ENCODE measurements around the gene FIBCD1.

Gene FIBCD1

DNA sequence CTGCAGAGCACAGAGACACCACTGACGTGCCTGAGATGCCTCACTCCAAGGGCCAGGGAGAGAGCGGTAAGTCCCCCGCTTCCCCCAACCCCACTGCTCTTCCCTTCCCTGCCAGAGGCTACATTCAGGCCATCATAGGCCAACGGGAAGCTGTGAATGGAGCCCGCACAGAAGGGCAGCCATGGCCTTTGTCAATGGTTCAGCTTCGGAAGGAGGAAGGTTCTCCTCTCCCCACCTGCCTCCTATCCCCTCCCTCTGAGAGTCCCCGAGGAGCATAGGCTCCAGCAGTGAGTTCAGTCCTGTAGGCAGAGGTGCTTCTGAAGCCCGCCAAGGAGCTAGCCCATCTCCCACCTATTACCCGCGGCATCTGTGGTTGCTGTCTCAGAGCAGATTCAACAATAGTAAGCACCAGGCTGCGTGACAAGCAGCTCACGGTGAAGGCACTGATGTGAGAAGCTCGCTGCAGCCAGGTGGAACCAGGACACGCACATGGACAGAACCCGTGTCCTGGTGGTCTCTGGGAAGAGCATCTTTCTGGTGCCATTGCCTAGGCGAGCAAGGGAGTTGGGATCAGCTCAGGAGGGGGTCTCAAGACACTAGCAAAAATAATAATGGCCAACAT is 58.3 kb downstream of the FIBCD1 start:
- Histone ChIP-seq H3K27ac (ENCODE audit: low read depth, low read length) (no peak overlapping the region), H3K36me3 (ENCODE audit: control insufficient read depth, insufficient read depth, low read length) (peaks cover 81% of the 10 kb centered on the region)

DNA sequence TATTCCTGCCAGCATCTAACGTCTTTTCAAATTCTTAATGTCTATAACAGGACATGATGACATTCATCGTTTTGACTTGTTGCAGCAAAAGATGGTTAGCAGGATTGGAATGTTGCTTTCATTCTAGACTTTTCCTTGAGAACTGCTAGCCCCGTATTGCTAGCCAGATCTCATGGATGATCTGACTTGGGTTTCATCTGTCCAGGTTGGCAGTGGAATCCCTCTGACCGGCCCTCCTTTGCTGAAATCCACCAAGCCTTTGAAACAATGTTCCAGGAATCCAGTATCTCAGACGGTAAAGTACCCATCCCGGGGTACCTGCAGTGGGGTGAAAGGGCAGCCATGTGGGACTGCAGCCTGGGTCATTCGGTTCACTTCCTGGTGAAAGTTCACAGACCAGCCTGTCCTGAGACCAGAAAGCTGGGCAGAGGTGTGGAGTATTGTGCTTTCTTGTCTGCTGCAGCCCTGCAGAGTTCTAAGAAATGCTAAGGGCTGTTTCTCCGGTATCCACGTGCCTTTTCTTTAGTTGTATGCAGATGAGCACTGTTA is 59.1 kb downstream of the FIBCD1 start:
- Histone ChIP-seq H3K27ac (ENCODE audit: low read depth, low read length) (no peak overlapping the region), H3K4me3 (ENCODE audit: low read depth, low read length) (no peak overlapping the region), H3K36me3 (ENCODE audit: control insufficient read depth, insufficient read depth, low read length) (peaks cover 79% of the 10 kb centered on the region), H3K4me1 (ENCODE audit: control insufficient read depth, insufficient read depth, low read length) (no peaks in the 10 kb centered on the region), H3K9me3 (ENCODE audit: control insufficient read depth, insufficient read depth, low read depth, low read length) (no peaks in the 10 kb centered on the region), H3K9ac (ENCODE audit: low read length) (no peak overlapping the region), H3K27me3 (ENCODE audit: control insufficient read depth, insufficient read depth, low read length) (no peaks in the 10 kb centered on the region)

More for the DNA sequence above, 58.3 kb downstream of the FIBCD1 start:
- Histone ChIP-seq H3K9me3 (ENCODE audit: control insufficient read depth, insufficient read depth, low read depth, low read length) (no peaks in the 10 kb centered on the region), H3K9ac (ENCODE audit: low read length) (no peak overlapping the region), H3K4me1 (ENCODE audit: control insufficient read depth, insufficient read depth, low read length) (no peaks in the 10 kb centered on the region), H3K4me3 (ENCODE audit: low read depth, low read length) (no peak overlapping the region), H3K27me3 (ENCODE audit: control insufficient read depth, insufficient read depth, low read length) (no peaks in the 10 kb centered on the region)

DNA sequence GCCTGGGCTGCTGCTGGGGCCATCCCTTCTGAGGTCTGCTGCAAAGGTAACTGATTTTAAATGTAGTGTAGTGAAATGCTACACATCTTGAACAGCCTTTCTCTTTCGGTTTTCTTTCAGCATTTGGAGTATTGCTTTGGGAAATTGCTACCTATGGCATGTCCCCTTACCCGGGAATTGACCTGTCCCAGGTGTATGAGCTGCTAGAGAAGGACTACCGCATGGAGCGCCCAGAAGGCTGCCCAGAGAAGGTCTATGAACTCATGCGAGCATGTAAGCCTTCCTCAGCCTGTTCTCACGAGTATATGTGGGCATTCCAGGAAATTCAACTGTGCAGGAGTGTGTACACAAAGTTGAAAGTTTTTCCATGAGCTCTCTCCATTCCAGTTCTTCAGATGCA is 60.8 kb downstream of the FIBCD1 start:
- H3K36me3 ChIP-seq (ENCODE audit: control insufficient read depth, insufficient read depth, low read length), result peaks cover 79% of the 10 kb centered on the region
- no peak overlapping the region for H3K4me3 ChIP-seq (ENCODE audit: low read depth, low read length)
- no peaks in the 10 kb centered on the region for H3K4me1 ChIP-seq (ENCODE audit: control insufficient read depth, insufficient read depth, low read length)
- H3K9ac ChIP-seq (ENCODE audit: low read length), result no peak overlapping the region
- H3K27me3 ChIP-seq (ENCODE audit: control insufficient read depth, insufficient read depth, low read length), result no peaks in the 10 kb centered on the region
- H3K27ac ChIP-seq (ENCODE audit: low read depth, low read length), result no peak overlapping the region
- H3K9me3 ChIP-seq (ENCODE audit: control insufficient read depth, insufficient read depth, low read depth, low read length), result no peaks in the 10 kb centered on the region

DNA sequence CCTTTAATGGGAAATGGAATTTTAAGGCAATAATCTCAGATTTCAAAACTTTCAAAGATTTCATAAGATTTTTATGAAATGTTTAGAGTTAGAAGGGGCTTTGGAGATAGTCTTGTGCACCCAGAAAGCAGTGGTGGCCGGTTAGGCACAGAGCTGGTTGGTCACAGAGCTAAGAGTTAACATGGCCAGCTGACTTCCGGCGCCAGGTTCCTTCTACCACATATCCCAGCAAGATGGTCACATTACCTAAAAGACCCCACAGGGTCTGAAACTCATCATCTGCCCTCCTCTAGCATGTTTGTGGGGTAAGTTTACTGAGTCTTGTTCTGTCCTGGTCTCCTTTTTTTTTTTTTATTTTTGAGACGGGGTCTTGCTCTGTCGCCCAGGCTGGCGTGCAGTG is 61.7 kb downstream of the FIBCD1 start:
- Histone ChIP-seq H3K36me3 (ENCODE audit: control insufficient read depth, insufficient read depth, low read length) (peaks cover 83% of the 10 kb centered on the region), H3K9ac (ENCODE audit: low read length) (no peak overlapping the region), H3K27me3 (ENCODE audit: control insufficient read depth, insufficient read depth, low read length) (no peaks in the 10 kb centered on the region), H3K4me1 (ENCODE audit: control insufficient read depth, insufficient read depth, low read length) (no peaks in the 10 kb centered on the region), H3K27ac (ENCODE audit: low read depth, low read length) (no peak overlapping the region), H3K4me3 (ENCODE audit: low read depth, low read length) (no peak overlapping the region), H3K9me3 (ENCODE audit: control insufficient read depth, insufficient read depth, low read depth, low read length) (no peaks in the 10 kb centered on the region)

DNA sequence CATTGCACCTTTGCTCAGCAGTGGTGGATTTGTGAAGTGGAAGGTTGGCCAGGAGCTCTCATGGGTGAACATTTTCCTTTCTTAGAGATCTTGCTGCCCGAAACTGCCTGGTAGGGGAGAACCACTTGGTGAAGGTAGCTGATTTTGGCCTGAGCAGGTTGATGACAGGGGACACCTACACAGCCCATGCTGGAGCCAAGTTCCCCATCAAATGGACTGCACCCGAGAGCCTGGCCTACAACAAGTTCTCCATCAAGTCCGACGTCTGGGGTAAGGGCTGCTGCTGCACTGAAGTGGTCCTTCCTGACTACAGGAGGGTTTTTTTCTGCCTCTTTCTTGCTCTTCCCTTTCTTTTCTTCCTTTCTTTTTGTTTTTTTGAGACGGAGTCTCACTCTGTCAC is 64.3 kb downstream of the FIBCD1 start:
- H3K4me1 ChIP-seq (ENCODE audit: control insufficient read depth, insufficient read depth, low read length), result no peaks in the 10 kb centered on the region
- no peak overlapping the region for H3K27ac ChIP-seq (ENCODE audit: low read depth, low read length)
- H3K36me3 ChIP-seq (ENCODE audit: control insufficient read depth, insufficient read depth, low read length), result peaks cover 79% of the 10 kb centered on the region
- no peak overlapping the region for H3K4me3 ChIP-seq (ENCODE audit: low read depth, low read length)
- no peak overlapping the region for H3K9ac ChIP-seq (ENCODE audit: low read length)
- H3K9me3 ChIP-seq (ENCODE audit: control insufficient read depth, insufficient read depth, low read depth, low read length), result no peaks in the 10 kb centered on the region
- H3K27me3 ChIP-seq (ENCODE audit: control insufficient read depth, insufficient read depth, low read length), result no peaks in the 10 kb centered on the region

DNA sequence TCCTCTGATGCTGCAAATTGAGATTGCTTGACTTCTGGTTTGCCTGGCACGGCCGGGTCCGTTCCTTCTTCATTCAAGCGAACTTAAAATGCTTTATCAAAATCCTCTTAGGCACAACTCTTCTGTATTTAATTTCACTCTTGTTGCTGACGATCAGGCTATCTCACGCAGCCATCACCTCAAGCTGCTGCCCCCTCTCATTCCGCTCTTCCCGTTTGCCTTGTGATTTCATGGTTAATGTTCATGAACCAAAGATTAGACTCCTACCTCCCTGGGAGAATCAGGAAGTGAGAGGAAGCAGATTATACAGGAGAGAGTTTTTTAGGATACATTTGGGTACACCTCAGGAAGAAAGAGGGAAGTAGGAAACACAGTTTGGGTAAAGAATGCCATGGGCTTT is 65.1 kb downstream of the FIBCD1 start:
- Histone ChIP-seq H3K27ac (ENCODE audit: low read depth, low read length) (no peak overlapping the region), H3K36me3 (ENCODE audit: control insufficient read depth, insufficient read depth, low read length) (peaks cover 77% of the 10 kb centered on the region)

DNA sequence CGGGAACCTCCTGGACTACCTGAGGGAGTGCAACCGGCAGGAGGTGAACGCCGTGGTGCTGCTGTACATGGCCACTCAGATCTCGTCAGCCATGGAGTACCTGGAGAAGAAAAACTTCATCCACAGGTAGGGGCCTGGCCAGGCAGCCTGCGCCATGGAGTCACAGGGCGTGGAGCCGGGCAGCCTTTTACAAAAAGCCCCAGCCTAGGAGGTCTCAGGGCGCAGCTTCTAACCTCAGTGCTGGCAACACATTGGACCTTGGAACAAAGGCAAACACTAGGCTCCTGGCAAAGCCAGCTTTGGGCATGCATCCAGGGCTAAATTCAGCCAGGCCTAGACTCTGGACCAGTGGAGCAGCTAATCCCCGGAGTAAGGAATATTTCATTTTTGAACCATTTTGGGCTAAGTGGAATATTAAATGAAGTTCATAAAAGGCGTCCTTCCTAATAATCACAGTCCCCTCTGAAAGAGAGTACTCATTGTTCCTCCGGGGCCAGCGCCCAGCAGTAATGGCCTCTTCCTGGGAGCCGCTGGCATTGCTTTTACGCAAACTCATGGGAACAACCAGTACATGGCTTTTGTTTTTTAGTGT is 66.0 kb downstream of the FIBCD1 start:
- Histone ChIP-seq H3K27ac (ENCODE audit: low read depth, low read length) (no peak overlapping the region), H3K27me3 (ENCODE audit: control insufficient read depth, insufficient read depth, low read length) (no peaks in the 10 kb centered on the region), H3K4me1 (ENCODE audit: control insufficient read depth, insufficient read depth, low read length) (no peaks in the 10 kb centered on the region), H3K36me3 (ENCODE audit: control insufficient read depth, insufficient read depth, low read length) (peaks cover 68% of the 10 kb centered on the region), H3K4me3 (ENCODE audit: low read depth, low read length) (no peak overlapping the region), H3K9me3 (ENCODE audit: control insufficient read depth, insufficient read depth, low read depth, low read length) (no peaks in the 10 kb centered on the region), H3K9ac (ENCODE audit: low read length) (no peak overlapping the region)

More for the DNA sequence above, 65.1 kb downstream of the FIBCD1 start:
- H3K9ac ChIP-seq (ENCODE audit: low read length), result no peak overlapping the region
- no peaks in the 10 kb centered on the region for H3K9me3 ChIP-seq (ENCODE audit: control insufficient read depth, insufficient read depth, low read depth, low read length)
- H3K4me1 ChIP-seq (ENCODE audit: control insufficient read depth, insufficient read depth, low read length), result no peaks in the 10 kb centered on the region
- H3K4me3 ChIP-seq (ENCODE audit: low read depth, low read length), result no peak overlapping the region
- H3K27me3 ChIP-seq (ENCODE audit: control insufficient read depth, insufficient read depth, low read length), result no peaks in the 10 kb centered on the region

DNA sequence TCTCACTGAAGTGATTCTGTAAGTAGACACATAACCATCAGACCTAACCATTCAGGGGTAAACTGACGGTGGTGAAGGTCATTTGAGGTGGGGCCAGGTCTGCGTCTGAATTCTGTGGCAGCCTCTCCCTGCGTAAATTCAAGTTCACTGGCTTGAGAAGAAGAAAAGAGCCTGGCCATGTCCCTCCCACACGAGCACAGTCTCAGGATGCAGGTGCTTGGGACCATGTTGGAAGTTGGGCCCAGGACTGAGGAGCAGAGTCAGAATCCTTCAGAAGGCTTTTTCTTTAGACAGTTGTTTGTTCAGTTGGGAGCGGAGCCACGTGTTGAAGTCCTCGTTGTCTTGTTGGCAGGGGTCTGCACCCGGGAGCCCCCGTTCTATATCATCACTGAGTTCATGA is 66.5 kb downstream of the FIBCD1 start:
- no peak overlapping the region for H3K4me3 ChIP-seq (ENCODE audit: low read depth, low read length)
- H3K27ac ChIP-seq (ENCODE audit: low read depth, low read length), result no peak overlapping the region
- no peak overlapping the region for H3K9ac ChIP-seq (ENCODE audit: low read length)
- no peaks in the 10 kb centered on the region for H3K9me3 ChIP-seq (ENCODE audit: control insufficient read depth, insufficient read depth, low read depth, low read length)
- H3K27me3 ChIP-seq (ENCODE audit: control insufficient read depth, insufficient read depth, low read length), result no peaks in the 10 kb centered on the region
- no peaks in the 10 kb centered on the region for H3K4me1 ChIP-seq (ENCODE audit: control insufficient read depth, insufficient read depth, low read length)
- H3K36me3 ChIP-seq (ENCODE audit: control insufficient read depth, insufficient read depth, low read length), result peaks cover 68% of the 10 kb centered on the region

DNA sequence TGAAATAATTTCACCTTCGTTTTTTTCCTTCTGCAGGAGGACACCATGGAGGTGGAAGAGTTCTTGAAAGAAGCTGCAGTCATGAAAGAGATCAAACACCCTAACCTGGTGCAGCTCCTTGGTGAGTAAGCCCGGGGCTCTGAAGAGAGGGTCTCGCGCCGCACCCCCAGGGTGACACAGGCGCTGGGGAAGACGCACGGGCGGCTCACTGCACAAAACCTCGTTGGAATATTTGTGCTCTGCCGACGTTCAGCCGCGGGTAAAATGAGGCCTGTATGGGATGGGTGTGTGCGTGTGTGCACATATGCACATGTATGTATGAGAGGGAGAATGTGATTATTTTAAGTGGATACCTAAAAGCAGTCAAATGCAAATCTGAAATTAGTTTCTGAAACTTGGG is 67.0 kb downstream of the FIBCD1 start:
- Histone ChIP-seq H3K4me1 (ENCODE audit: control insufficient read depth, insufficient read depth, low read length) (no peaks in the 10 kb centered on the region), H3K4me3 (ENCODE audit: low read depth, low read length) (no peak overlapping the region), H3K36me3 (ENCODE audit: control insufficient read depth, insufficient read depth, low read length) (peaks cover 68% of the 10 kb centered on the region), H3K9ac (ENCODE audit: low read length) (no peak overlapping the region), H3K27me3 (ENCODE audit: control insufficient read depth, insufficient read depth, low read length) (no peaks in the 10 kb centered on the region), H3K27ac (ENCODE audit: low read depth, low read length) (no peak overlapping the region), H3K9me3 (ENCODE audit: control insufficient read depth, insufficient read depth, low read depth, low read length) (no peaks in the 10 kb centered on the region)

DNA sequence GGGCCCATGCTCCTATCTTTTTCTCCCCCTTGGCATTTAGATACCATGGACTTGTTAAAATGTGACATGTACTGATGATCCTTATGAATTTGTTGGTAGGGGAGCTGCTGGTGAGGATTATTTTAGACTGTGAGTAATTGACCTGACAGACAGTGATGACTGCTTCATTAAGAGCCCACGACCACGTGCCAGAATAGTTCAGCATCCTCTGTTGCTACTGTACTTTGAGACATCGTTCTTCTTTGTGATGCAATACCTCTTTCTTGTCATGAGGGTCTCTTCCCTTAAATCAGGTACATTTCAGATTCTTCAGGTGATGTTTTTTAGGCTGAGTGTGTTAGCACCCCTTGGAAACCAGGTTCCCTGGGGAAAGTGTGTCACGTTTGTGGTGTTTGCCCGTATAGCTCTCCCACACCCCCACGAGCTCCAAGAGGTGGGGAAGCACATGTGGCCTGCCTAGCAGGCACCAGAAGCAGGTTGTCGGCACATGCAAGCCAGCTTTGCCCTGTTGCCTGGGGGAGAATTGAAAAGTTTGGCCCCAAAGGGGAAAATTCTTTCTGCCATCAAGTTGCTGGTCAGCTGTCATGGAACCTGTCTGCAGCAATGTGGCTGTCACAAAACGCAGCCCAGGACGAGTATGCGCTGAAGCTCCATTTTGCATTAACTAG is 67.5 kb downstream of the FIBCD1 start:
- Histone ChIP-seq H3K36me3 (ENCODE audit: control insufficient read depth, insufficient read depth, low read length) (peaks cover 65% of the 10 kb centered on the region), H3K4me1 (ENCODE audit: control insufficient read depth, insufficient read depth, low read length) (no peaks in the 10 kb centered on the region), H3K27me3 (ENCODE audit: control insufficient read depth, insufficient read depth, low read length) (no peaks in the 10 kb centered on the region)

More for the DNA sequence above, 67.5 kb downstream of the FIBCD1 start:
- Histone ChIP-seq H3K9ac (ENCODE audit: low read length) (no peak overlapping the region), H3K9me3 (ENCODE audit: control insufficient read depth, insufficient read depth, low read depth, low read length) (no peaks in the 10 kb centered on the region), H3K27ac (ENCODE audit: low read depth, low read length) (no peak overlapping the region), H3K4me3 (ENCODE audit: low read depth, low read length) (no peak overlapping the region)

Measured in HUES6 (cell line).